Esophagus (tissue), 2 donors: ENCODE results near the gene CNPY1. TPM values are rescaled to one million over a fixed set of nuclear protein-coding genes. Genes with fewer than 3 reads are reported as not detected.

ENCODE experiments used
- H3K27ac ChIP-seq, 2 donors: one replicate each; pipeline ENCODE4 v1.5.1; 2013; ENCODE audit warnings: low read depth in 2 of 2, mild to moderate bottlenecking in 2 of 2, inconsistent platforms in 1 of 2, low read length in 1 of 2, moderate library complexity in 1 of 2
- H3K27me3 ChIP-seq, 2 donors: one replicate each; pipeline ENCODE4 v1.6.1; 2013; ENCODE audit warnings: low read length in 2 of 2, control low read depth in 1 of 2, mild to moderate bottlenecking in 1 of 2; ENCODE audit not compliant: insufficient read depth in 2 of 2, control insufficient read depth in 1 of 2
- H3K36me3 ChIP-seq, 2 donors: one replicate each; pipeline ENCODE4 v1.6.1; 2013; ENCODE audit warnings: low read length in 1 of 2; ENCODE audit not compliant: control insufficient read depth in 2 of 2, insufficient read depth in 2 of 2
- H3K4me1 ChIP-seq, 2 donors: one replicate each; pipeline ENCODE4 v1.6.1; 2013; ENCODE audit warnings: low read length in 1 of 2; ENCODE audit not compliant: control insufficient read depth in 2 of 2, insufficient read depth in 2 of 2
- H3K4me3 ChIP-seq, 2 donors: one replicate each; pipeline ENCODE4 v1.5.1; 2013; ENCODE audit warnings: low read length in 2 of 2, mild to moderate bottlenecking in 2 of 2, low read depth in 1 of 2, moderate library complexity in 1 of 2
- H3K9me3 ChIP-seq, 2 donors: one replicate each; pipeline ENCODE4 v1.6.1; 2013; ENCODE audit warnings: mild to moderate bottlenecking in 2 of 2, low read depth in 1 of 2, low read length in 1 of 2, moderate library complexity in 1 of 2; ENCODE audit not compliant: control insufficient read depth in 2 of 2, insufficient read depth in 1 of 2
- WGBS, 2 donors: extraction: QIAGEN DNeasy Blood & Tissue Kit; methylation state at CpG; one replicate each; pipeline ENCODE4 v1.1.7; 2013; 5-methylcytosine and 5-hydroxymethylcytosine counted together
- polyA plus RNA-seq, 2 donors: library from polyadenylated mRNA; stranded (reverse); fragments of 200-250 nt; gene quantifications; one replicate each; pipeline ENCODE4 v1.2.3, GENCODE V29; 2013
- donor health status: healthy with polysubstance abuse.
- donor health status: Bipolar disorder and iron deficiency.

The CNPY1 gene
- polyA plus RNA-seq, 2 donors: not detected

- WGBS, 2 donors: 80 to 81% methylated on average over 23 of the region's 23 CpGs
- Histone ChIP-seq H3K4me3 (no peak overlapping the region), H3K27me3 (peaks cover 5 to 8% of the 10 kb centered on the region in 2 donors)
Observed at GRCh38 chr7:155496267-155497005, 49.9 kb downstream of the CNPY1 start.

GRCh38 chr7:155495440-155496248 lies 50.7 kb downstream of the CNPY1 start:
- no peak overlapping the region for H3K27ac ChIP-seq
- H3K9me3 ChIP-seq: peaks cover 0 to 1% of the 10 kb centered on the region in 2 donors
- H3K36me3 ChIP-seq: no peaks in the 10 kb centered on the region
- 78 to 81% methylated on average over 13 of the region's 13 CpGs for WGBS, 2 donors
- H3K27me3 ChIP-seq: peaks cover 0 to 8% of the 10 kb centered on the region in 2 donors
- H3K4me3 ChIP-seq: no peak overlapping the region
- peaks cover 3% of the 10 kb centered on the region in 2 donors for H3K4me1 ChIP-seq

More at GRCh38 chr7:155496267-155497005, 49.9 kb downstream of the CNPY1 start:
- H3K9me3 ChIP-seq: peaks cover 0 to 1% of the 10 kb centered on the region in 2 donors
- H3K27ac ChIP-seq: no peak overlapping the region
- H3K36me3 ChIP-seq: no peaks in the 10 kb centered on the region
- no peaks in the 10 kb centered on the region for H3K4me1 ChIP-seq

GRCh38 chr7:155494551-155494950 lies 51.8 kb downstream of the CNPY1 start:
- 83 to 88% methylated on average over 16 of the region's 16 CpGs for WGBS, 2 donors
- Histone ChIP-seq H3K9me3 (peaks cover 0 to 1% of the 10 kb centered on the region in 2 donors), H3K27me3 (peaks cover 0 to 6% of the 10 kb centered on the region in 2 donors), H3K27ac (no peak overlapping the region), H3K4me3 (no peak overlapping the region), H3K36me3 (no peaks in the 10 kb centered on the region), H3K4me1 (peaks cover 5 to 7% of the 10 kb centered on the region in 2 donors)

GRCh38 chr7:155493744-155494538 lies 52.4 kb downstream of the CNPY1 start:
- no peaks in the 10 kb centered on the region for H3K36me3 ChIP-seq
- H3K9me3 ChIP-seq: peaks cover 0 to 1% of the 10 kb centered on the region in 2 donors
- H3K4me3 ChIP-seq: no peak overlapping the region
- H3K27ac ChIP-seq: no peak overlapping the region
- WGBS, 2 donors: 86 to 88% methylated on average over 33 of the region's 33 CpGs
- peaks cover 5 to 7% of the 10 kb centered on the region in 2 donors for H3K4me1 ChIP-seq
- H3K27me3 ChIP-seq: peaks cover 0 to 4% of the 10 kb centered on the region in 2 donors

- no peaks in the 10 kb centered on the region for H3K9me3 ChIP-seq
- H3K27me3 ChIP-seq: peaks cover 0 to 4% of the 10 kb centered on the region in 2 donors
- no peaks in the 10 kb centered on the region for H3K36me3 ChIP-seq
- WGBS, 2 donors: 64 to 66% methylated on average over 11 of the region's 11 CpGs
- peaks cover 5 to 7% of the 10 kb centered on the region in 2 donors for H3K4me1 ChIP-seq
- no peak overlapping the region for H3K4me3 ChIP-seq
- H3K27ac ChIP-seq: no peak overlapping the region
Observed at GRCh38 chr7:155491812-155492211, 54.5 kb downstream of the CNPY1 start.

- Histone ChIP-seq H3K27ac (no peak overlapping the region), H3K4me3 (peak overlapping the region; percentile 33 to 37), H3K27me3 (peaks cover 0 to 4% of the 10 kb centered on the region in 2 donors), H3K36me3 (no peaks in the 10 kb centered on the region), H3K9me3 (no peaks in the 10 kb centered on the region), H3K4me1 (peaks cover 5 to 7% of the 10 kb centered on the region in 2 donors)
- 17 to 30% methylated on average over 47 of the region's 47 CpGs for WGBS, 2 donors
Observed at GRCh38 chr7:155490697-155491628, 55.4 kb downstream of the CNPY1 start.

GRCh38 chr7:155489862-155490696 lies 56.3 kb downstream of the CNPY1 start:
- Histone ChIP-seq H3K4me1 (peaks cover 5 to 7% of the 10 kb centered on the region in 2 donors), H3K9me3 (no peaks in the 10 kb centered on the region), H3K36me3 (no peaks in the 10 kb centered on the region), H3K27ac (no peak overlapping the region), H3K4me3 (peak overlapping the region; percentile 33 to 37), H3K27me3 (peaks cover 0 to 4% of the 10 kb centered on the region in 2 donors)
- 49 to 52% methylated on average over 28 to 32 of the region's 32 CpGs for WGBS, 2 donors

- peaks cover 5 to 7% of the 10 kb centered on the region in 2 donors for H3K4me1 ChIP-seq
- no peaks in the 10 kb centered on the region for H3K9me3 ChIP-seq
- H3K27me3 ChIP-seq: peaks cover 0 to 4% of the 10 kb centered on the region in 2 donors
- H3K36me3 ChIP-seq: no peaks in the 10 kb centered on the region
- no peak overlapping the region for H3K27ac ChIP-seq
- 73 to 78% methylated on average over 20 of the region's 20 CpGs for WGBS, 2 donors
- H3K4me3 ChIP-seq: no peak overlapping the region
Observed at GRCh38 chr7:155489158-155489840, 57.1 kb downstream of the CNPY1 start.
